Dermis blood vessel endothelial cell (primary cell): ENCODE data around the gene PIAS2. TPM values are rescaled to one million over a fixed set of nuclear protein-coding genes. Genes with fewer than 3 reads are reported as not detected.
A peak's percentile ranks its signal among the peaks of the same experiment; 100 is the strongest.
"Not testable (repeated sequence)": the region's sequence is repeated elsewhere in the genome, so short reads cannot be mapped to it uniquely, and the experiment has no call there.

Experiments used
- DNase-seq: peaks from one replicate; pipeline ENCODE4 v3.0.0; 2010
- total RNA-seq: library from RNA; depleted of rRNA; stranded (reverse); fragments of >200 nt; gene quantifications from 2 replicates; pipeline ENCODE4 v1.2.3, GENCODE V29; 2014

PIAS2 gene
- total RNA-seq: 14.2 and 15.5 TPM in 2 replicates

GRCh38 chr18:46917108-46917802 is at the start of gene PIAS2, which contains the start of gene KATNAL2:
PIAS2 (minus strand) TSS chr18:46917507; CDS start chr18:46917345, 162 bp downstream.
KATNAL2 (plus strand) TSS chr18:46917602; CDS start chr18:46946873, 29,271 bp downstream.
- peak; percentile 82 for DNase-seq

GRCh38 chr18:46966266-46966665 is 49.0 kb upstream of the PIAS2 start:
- not testable (repeated sequence) for DNase-seq

GRCh38 chr18:46964579-46965293 is 47.4 kb upstream of the PIAS2 start:
- not testable (repeated sequence) for DNase-seq

GRCh38 chr18:46963656-46964578 is 46.6 kb upstream of the PIAS2 start:
- DNase-seq: not testable (repeated sequence)

GRCh38 chr18:46958209-46958608 is 40.9 kb upstream of the PIAS2 start:
- no peak for DNase-seq

GRCh38 chr18:46953195-46953594 is 35.9 kb upstream of the PIAS2 start:
- DNase-seq: no peak

GRCh38 chr18:46950064-46950656 is 32.9 kb upstream of the PIAS2 start:
- peak; percentile 55 for DNase-seq

GRCh38 chr18:46946656-46947282 is 29.5 kb upstream of the PIAS2 start:
- peak; percentile 91 for DNase-seq

GRCh38 chr18:46942646-46943045 is 25.3 kb upstream of the PIAS2 start:
- DNase-seq: no peak

GRCh38 chr18:46939998-46940571 is 22.8 kb upstream of the PIAS2 start:
- no peak for DNase-seq

- peak; percentile 41 for DNase-seq
These were observed 22.1 kb upstream of the PIAS2 start for GRCh38 chr18:46939337-46939963.

- no peak for DNase-seq
These were observed 3.3 kb upstream of the PIAS2 start for GRCh38 chr18:46920653-46921052.

- no peak for DNase-seq
These were observed 2.8 kb upstream of the PIAS2 start for GRCh38 chr18:46920067-46920466.

GRCh38 chr18:46917803-46918600 is 695 bp upstream of the PIAS2 start:
- peak; percentile 35 for DNase-seq

- DNase-seq: peak; percentile 47
These were observed 678 bp downstream of the PIAS2 start for GRCh38 chr18:46916551-46917107.

GRCh38 chr18:46915800-46916550 is 1.3 kb downstream of the PIAS2 start:
- peak; percentile 5 for DNase-seq

- DNase-seq: no peak
These were observed 6.5 kb downstream of the PIAS2 start for GRCh38 chr18:46910856-46911255.

- DNase-seq: no peak
These were observed 7.8 kb downstream of the PIAS2 start for GRCh38 chr18:46909497-46909896.

- no peak for DNase-seq
These were observed 13.9 kb downstream of the PIAS2 start for GRCh38 chr18:46903406-46903805.
